Measurements from ENCODE around the gene MYH15.

MYH15 gene

DNA sequence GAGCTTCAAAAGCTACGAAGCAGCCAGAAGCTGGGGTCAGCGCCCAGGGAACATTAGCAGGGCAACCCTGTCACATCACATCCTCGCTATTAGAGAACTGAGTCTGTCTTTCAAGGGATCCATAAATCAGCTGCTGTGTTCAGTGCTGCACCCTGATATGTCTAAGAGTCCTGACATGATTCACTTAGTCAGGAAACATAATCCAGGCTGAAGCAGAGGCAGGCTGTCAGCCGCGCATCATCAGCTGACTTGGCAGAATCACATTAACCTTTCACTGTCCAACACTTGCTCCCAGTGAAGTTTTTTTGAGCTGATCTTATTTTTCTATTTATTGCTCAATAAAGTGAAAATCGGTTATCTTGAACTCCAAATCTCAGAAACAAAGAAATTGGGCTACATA is 23.5 kb downstream of the MYH15 start:
- no peaks in the 10 kb centered on the region for H3K9me3 ChIP-seq (ENCODE audit: control insufficient read depth, low read length)
- no peaks in the 10 kb centered on the region for H3K27me3 ChIP-seq (ENCODE audit: control insufficient read depth, insufficient read depth, low read length)
- no peak overlapping the region for H3K4me3 ChIP-seq (ENCODE audit: low read length)
- no peak overlapping the region for H3K9ac ChIP-seq (ENCODE audit: low read length)
- no peaks in the 10 kb centered on the region for H3K36me3 ChIP-seq (ENCODE audit: control insufficient read depth, insufficient read depth, low read length)
- H3K4me1 ChIP-seq (ENCODE audit: control insufficient read depth, insufficient read depth, low read length): no peaks in the 10 kb centered on the region

DNA sequence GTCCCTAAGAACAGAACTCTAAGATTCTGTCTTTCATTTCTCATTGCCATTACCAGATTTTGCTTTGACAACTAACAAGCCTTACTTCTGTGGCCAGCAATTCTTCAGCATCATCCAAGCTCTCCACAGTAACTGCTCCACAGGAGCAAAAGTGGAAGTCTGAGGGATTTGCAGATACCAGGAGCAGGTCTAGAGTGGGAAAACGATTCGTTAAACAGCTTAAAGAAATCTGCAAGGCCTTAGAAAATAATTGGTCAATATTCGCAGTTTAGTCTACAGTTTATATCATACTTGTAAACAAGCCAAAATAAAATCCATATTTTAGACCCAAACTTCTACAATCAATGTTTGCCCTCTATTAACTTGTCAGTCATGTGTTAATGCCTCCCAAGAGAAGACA is 24.1 kb downstream of the MYH15 start:
- Histone ChIP-seq H3K9ac (ENCODE audit: low read length) (no peak overlapping the region), H3K4me1 (ENCODE audit: control insufficient read depth, insufficient read depth, low read length) (no peaks in the 10 kb centered on the region), H3K36me3 (ENCODE audit: control insufficient read depth, insufficient read depth, low read length) (no peaks in the 10 kb centered on the region), H3K4me3 (ENCODE audit: low read length) (no peak overlapping the region), H3K27me3 (ENCODE audit: control insufficient read depth, insufficient read depth, low read length) (no peaks in the 10 kb centered on the region), H3K9me3 (ENCODE audit: control insufficient read depth, low read length) (no peaks in the 10 kb centered on the region)

DNA sequence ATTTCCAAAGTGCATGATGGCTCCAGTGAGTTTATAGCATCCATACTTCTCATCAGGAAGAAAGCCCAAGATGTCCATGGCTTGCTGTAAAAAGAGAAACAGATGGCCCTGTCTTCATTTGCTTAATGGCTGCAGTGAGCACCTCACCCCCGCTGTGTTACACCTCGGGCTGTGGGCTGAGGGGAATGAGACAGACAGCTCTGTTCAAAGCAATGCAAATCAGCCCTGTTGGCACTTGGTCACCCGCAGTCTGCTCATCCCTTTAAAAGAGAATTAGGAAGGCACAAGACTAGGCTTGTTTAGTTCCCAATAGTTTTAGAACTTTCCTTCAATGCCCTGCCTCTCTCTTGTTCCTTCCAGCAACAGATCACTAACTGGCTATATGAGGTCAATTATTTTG is 25.2 kb downstream of the MYH15 start:
- Histone ChIP-seq H3K4me3 (ENCODE audit: low read length) (no peak overlapping the region), H3K9me3 (ENCODE audit: control insufficient read depth, low read length) (no peaks in the 10 kb centered on the region), H3K27me3 (ENCODE audit: control insufficient read depth, insufficient read depth, low read length) (no peaks in the 10 kb centered on the region), H3K9ac (ENCODE audit: low read length) (no peak overlapping the region), H3K4me1 (ENCODE audit: control insufficient read depth, insufficient read depth, low read length) (no peaks in the 10 kb centered on the region), H3K36me3 (ENCODE audit: control insufficient read depth, insufficient read depth, low read length) (no peaks in the 10 kb centered on the region)

DNA sequence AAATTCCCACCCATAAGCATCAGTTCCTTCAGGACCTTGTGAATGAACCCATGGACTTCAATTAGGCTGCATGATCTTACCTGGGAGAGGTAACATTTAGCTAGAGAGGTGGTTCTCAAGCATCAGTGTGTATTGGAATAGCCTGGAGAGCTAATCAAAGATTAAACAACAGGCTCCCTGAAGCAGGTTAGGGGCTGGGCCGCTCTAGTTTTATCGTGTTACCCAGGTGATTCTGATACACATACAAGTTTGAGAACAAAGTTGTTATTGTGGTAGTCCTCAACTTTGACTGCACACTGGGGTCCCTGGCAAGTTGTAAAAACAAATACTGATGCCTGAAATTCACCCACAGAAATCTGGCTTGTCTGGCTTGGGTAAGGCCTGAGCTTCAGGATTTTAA is 31.2 kb downstream of the MYH15 start:
- H3K4me3 ChIP-seq (ENCODE audit: low read length): no peak overlapping the region
- no peaks in the 10 kb centered on the region for H3K9me3 ChIP-seq (ENCODE audit: control insufficient read depth, low read length)
- H3K36me3 ChIP-seq (ENCODE audit: control insufficient read depth, insufficient read depth, low read length): no peaks in the 10 kb centered on the region

DNA sequence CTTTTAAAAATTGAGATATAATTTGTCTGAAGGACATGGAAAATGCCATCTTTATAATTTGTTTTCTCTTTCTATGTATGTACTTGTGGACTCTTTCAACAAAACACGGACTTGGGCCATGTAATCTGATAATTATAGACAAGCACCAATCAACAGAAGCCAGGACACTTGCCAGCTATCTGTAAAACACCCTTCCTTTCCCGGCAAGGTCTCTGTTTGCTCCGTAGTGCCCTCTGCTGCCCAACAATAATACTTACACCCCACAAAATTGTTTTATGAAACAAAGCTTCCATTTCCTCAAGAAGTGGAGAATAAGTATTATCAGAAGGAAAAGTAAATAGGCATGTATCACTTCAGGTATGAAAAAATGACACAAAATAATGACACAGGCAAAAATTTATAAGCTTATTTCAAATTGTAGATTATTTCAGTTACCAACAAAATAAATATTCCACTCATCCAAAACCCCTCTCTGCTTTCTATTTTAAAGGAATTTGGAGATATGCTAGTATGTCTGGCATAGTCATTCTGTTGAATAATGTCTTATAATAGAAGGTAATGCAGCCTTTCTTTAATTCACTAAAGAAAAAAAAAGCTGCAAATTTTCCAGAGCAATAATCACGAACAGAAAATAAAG is 32.8 kb downstream of the MYH15 start:
- Histone ChIP-seq H3K4me1 (ENCODE audit: control insufficient read depth, insufficient read depth, low read length) (peaks cover 15% of the 10 kb centered on the region), H3K9ac (ENCODE audit: low read length) (no peak overlapping the region), H3K36me3 (ENCODE audit: control insufficient read depth, insufficient read depth, low read length) (no peaks in the 10 kb centered on the region), H3K4me3 (ENCODE audit: low read length) (no peak overlapping the region), H3K9me3 (ENCODE audit: control insufficient read depth, low read length) (no peaks in the 10 kb centered on the region), H3K27me3 (ENCODE audit: control insufficient read depth, insufficient read depth, low read length) (no peaks in the 10 kb centered on the region)

More for the DNA sequence above, 31.2 kb downstream of the MYH15 start:
- Histone ChIP-seq H3K9ac (ENCODE audit: low read length) (no peak overlapping the region), H3K27me3 (ENCODE audit: control insufficient read depth, insufficient read depth, low read length) (no peaks in the 10 kb centered on the region), H3K4me1 (ENCODE audit: control insufficient read depth, insufficient read depth, low read length) (peaks cover 15% of the 10 kb centered on the region)

DNA sequence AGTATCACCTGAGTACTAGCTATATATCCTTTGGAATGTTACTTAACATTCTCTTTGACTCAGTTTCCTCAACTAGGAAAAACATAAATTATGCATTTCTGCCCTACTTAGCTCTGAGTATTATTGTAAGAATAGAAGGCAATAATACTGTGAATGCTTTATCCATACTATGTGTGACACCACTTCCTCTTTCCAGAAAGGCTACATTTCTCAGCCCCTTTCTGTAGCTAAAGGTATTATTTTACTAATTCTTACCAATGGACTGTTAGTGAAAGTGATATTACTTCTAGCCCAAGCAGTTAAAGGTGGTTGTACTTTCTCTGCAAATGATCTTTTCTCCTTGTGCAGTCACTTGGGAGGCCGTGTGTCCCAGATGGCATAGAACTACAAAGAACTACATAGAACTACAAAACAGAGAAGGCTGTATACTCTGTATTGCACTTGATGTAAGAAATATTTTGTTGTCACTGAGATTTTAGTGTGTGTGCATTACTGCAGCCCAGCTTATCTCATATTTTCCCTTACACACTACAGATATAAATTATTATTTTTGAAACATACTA is 35.1 kb downstream of the MYH15 start:
- Histone ChIP-seq H3K27me3 (ENCODE audit: control insufficient read depth, insufficient read depth, low read length) (no peaks in the 10 kb centered on the region), H3K4me1 (ENCODE audit: control insufficient read depth, insufficient read depth, low read length) (peaks cover 15% of the 10 kb centered on the region), H3K36me3 (ENCODE audit: control insufficient read depth, insufficient read depth, low read length) (no peaks in the 10 kb centered on the region), H3K4me3 (ENCODE audit: low read length) (no peak overlapping the region), H3K9ac (ENCODE audit: low read length) (no peak overlapping the region), H3K9me3 (ENCODE audit: control insufficient read depth, low read length) (no peaks in the 10 kb centered on the region)

DNA sequence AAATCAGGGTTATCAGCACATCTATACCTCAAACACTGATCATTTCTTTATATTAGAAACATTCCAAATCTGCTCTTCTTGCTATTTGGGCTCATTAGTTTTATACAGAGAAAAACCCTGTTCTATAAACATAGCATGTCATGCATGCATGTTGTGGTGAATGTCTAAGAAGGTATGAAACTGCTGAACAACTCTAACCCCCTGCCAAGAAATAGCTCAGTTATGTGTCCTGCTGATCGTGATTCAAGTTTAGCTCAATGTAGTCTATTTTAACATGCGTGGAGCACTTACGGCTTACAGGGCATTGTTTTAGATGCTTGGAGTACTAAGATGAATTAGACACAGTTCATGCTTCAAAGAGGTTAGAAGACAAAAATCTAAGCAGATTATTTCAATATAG is 35.8 kb downstream of the MYH15 start:
- H3K9ac ChIP-seq (ENCODE audit: low read length): no peak overlapping the region
- no peaks in the 10 kb centered on the region for H3K9me3 ChIP-seq (ENCODE audit: control insufficient read depth, low read length)

DNA sequence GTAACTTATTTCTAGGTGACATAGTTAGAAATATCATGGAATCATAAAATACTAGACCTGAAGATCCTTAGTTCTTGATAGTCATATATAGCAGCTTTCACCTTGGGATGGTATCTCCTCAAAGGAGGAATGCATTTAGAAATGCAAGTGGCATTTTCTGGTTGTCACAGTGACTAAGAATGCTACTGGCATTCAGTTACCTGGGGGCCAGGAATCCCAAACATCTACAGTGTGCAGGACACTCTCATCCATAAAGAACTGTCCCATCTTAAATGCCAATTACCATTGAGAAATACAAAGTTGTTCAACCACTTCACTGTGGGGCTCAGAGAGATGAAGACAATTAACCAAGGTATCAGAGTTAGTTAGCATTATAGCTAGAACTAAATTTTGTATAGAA is 36.7 kb downstream of the MYH15 start:
- Histone ChIP-seq H3K36me3 (ENCODE audit: control insufficient read depth, insufficient read depth, low read length) (no peaks in the 10 kb centered on the region), H3K4me1 (ENCODE audit: control insufficient read depth, insufficient read depth, low read length) (peaks cover 11% of the 10 kb centered on the region), H3K27me3 (ENCODE audit: control insufficient read depth, insufficient read depth, low read length) (no peaks in the 10 kb centered on the region), H3K4me3 (ENCODE audit: low read length) (no peak overlapping the region), H3K9me3 (ENCODE audit: control insufficient read depth, low read length) (no peaks in the 10 kb centered on the region), H3K9ac (ENCODE audit: low read length) (no peak overlapping the region)

More for the DNA sequence above, 35.8 kb downstream of the MYH15 start:
- Histone ChIP-seq H3K4me1 (ENCODE audit: control insufficient read depth, insufficient read depth, low read length) (peaks cover 15% of the 10 kb centered on the region), H3K4me3 (ENCODE audit: low read length) (no peak overlapping the region), H3K36me3 (ENCODE audit: control insufficient read depth, insufficient read depth, low read length) (no peaks in the 10 kb centered on the region), H3K27me3 (ENCODE audit: control insufficient read depth, insufficient read depth, low read length) (no peaks in the 10 kb centered on the region)

DNA sequence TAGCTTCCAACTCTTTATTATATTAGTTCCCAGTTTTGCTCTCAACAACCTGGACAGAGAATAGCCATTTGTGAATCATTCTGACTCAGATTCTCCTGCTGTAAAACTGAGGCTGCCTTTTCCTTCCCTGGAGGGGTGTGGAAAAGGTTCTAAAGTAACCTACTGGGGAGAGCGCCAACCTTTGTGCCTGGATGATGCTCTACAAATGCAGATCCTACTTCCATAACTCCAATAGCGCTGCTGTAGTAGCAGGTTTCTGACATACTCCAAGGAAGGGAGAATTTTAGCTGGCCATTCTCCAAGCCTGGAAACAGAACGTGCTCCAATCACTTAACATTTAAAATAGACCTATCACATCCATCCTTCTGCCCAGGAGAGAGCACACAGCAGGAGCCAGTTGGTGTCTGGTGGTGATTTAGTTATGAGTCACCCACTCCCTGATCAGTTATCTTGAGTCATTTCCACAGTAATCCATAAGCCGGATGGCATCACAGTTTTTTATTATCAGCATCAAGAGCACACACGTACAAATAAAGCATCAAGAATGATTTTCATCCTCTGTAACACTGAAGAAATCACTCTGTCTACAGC is 38.3 kb downstream of the MYH15 start:
- Histone ChIP-seq H3K9me3 (ENCODE audit: control insufficient read depth, low read length) (no peaks in the 10 kb centered on the region), H3K4me3 (ENCODE audit: low read length) (no peak overlapping the region), H3K36me3 (ENCODE audit: control insufficient read depth, insufficient read depth, low read length) (no peaks in the 10 kb centered on the region), H3K4me1 (ENCODE audit: control insufficient read depth, insufficient read depth, low read length) (no peaks in the 10 kb centered on the region), H3K9ac (ENCODE audit: low read length) (no peak overlapping the region), H3K27me3 (ENCODE audit: control insufficient read depth, insufficient read depth, low read length) (no peaks in the 10 kb centered on the region)

DNA sequence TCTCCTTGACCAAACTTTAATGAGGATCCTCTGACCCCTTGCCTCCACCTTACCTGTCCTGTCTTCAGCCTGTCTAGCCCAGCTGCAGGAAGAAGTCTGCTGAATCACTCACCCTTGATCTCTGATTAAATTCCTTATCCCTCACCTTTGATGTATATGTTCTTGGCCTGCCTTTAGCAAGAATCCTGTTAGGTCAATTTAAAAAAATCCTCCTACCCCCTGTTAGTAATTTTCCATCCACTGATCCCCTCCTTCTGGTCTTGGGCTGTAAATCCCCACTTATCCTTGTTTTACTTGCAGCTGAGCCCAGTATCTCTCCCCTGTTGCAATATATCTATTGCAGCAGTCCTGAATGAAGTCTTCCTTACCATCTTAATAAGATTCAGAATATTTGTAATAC is 39.0 kb downstream of the MYH15 start:
- Histone ChIP-seq H3K27me3 (ENCODE audit: control insufficient read depth, insufficient read depth, low read length) (no peaks in the 10 kb centered on the region), H3K4me1 (ENCODE audit: control insufficient read depth, insufficient read depth, low read length) (no peaks in the 10 kb centered on the region), H3K36me3 (ENCODE audit: control insufficient read depth, insufficient read depth, low read length) (no peaks in the 10 kb centered on the region), H3K4me3 (ENCODE audit: low read length) (no peak overlapping the region), H3K9me3 (ENCODE audit: control insufficient read depth, low read length) (no peaks in the 10 kb centered on the region), H3K9ac (ENCODE audit: low read length) (no peak overlapping the region)

DNA sequence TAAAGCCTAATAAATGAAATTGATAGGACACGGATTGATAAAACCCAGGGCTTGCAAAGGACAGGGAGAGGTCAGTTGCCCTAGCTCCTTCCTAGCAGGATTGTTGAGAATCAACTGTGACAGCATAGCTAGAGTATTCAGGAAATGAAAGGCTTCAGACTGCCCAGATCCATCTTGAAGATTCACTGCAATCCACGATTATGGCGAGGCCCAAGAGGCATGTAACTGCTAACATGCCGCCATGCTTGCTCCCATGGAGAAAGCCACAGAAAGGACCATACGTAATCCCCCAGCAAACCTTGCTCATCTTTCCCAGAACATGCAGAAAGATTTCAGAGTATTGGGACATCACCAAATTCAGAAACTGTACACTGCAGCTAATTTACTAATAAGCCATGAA is 41.3 kb downstream of the MYH15 start:
- H3K4me3 ChIP-seq (ENCODE audit: low read length): no peak overlapping the region
- no peak overlapping the region for H3K9ac ChIP-seq (ENCODE audit: low read length)
- H3K36me3 ChIP-seq (ENCODE audit: control insufficient read depth, insufficient read depth, low read length): no peaks in the 10 kb centered on the region
- no peaks in the 10 kb centered on the region for H3K9me3 ChIP-seq (ENCODE audit: control insufficient read depth, low read length)
- H3K4me1 ChIP-seq (ENCODE audit: control insufficient read depth, insufficient read depth, low read length): no peaks in the 10 kb centered on the region
- H3K27me3 ChIP-seq (ENCODE audit: control insufficient read depth, insufficient read depth, low read length): no peaks in the 10 kb centered on the region

DNA sequence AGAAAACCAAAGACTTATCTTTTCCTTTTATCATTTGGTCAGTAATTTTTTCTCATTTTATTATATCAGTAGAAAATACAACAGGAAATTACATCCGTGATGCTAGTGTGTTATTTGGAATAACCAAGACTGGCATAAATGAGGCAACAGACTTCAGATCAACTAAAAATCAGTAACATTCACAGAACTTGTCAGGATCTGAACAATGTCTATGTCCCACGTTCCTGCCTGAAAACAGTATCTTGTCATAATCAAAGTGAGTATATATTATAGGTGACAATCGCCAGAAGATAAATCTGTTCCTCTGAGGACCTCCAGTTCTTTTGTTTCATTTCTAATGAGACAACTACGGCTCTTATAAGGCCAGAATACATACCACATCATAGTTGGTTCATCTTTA is 41.8 kb downstream of the MYH15 start:
- H3K4me1 ChIP-seq (ENCODE audit: control insufficient read depth, insufficient read depth, low read length): no peaks in the 10 kb centered on the region
- H3K9ac ChIP-seq (ENCODE audit: low read length): no peak overlapping the region
- no peaks in the 10 kb centered on the region for H3K9me3 ChIP-seq (ENCODE audit: control insufficient read depth, low read length)
- no peak overlapping the region for H3K4me3 ChIP-seq (ENCODE audit: low read length)
- H3K36me3 ChIP-seq (ENCODE audit: control insufficient read depth, insufficient read depth, low read length): no peaks in the 10 kb centered on the region
- H3K27me3 ChIP-seq (ENCODE audit: control insufficient read depth, insufficient read depth, low read length): no peaks in the 10 kb centered on the region
